Measurements from ENCODE around the gene TPRA1.

TPRA1 gene

DNA sequence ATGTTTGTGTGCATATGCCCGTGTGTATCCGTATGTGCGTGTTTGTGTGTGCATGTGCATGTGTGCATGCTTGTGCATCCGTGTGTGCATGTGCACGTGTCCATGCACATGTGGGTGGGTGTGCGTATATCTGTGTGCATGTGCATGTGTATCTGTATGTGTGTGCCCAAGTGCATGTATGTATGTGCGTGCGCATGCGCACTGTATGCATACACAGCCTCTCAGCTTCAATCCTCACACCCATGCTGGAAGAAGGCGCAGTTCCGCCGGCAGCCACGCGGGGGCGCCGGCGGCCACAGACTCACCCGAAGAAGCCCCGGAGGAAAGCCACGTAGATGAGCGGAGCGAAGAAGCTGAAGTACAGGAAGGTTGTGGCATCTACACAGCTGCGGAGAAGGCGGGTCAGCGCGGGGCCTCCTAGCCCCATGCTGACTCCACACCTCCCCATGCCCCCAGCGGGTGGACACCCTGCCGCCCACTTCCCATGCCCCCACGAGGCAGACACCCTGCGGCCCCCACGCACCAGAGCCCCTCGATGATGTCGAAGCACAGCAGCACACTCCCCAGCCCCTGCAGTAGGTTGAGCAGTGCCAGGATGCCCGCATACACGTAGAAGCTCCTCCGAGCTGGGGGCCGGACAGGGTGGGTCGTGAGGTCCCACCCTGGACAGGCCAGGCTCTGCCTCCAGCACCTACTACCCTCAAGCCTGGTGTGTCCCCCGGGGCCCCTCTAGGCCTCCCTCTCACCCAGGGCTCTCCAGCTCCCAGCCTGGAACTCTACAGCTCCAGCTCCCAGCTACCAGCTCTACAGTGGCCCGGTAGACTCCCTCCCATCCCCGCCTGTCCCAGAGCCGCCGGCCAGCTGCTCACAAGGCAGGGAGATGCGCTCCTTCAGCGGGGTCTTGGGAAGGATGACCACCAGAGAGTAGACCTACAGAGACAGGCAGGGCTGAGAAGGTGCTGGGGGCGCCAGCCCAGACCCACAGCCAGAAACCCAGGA is 15.4 kb downstream of the TPRA1 start:
- Histone ChIP-seq H3K4me1 (peaks cover 17% of the 10 kb centered on the region), H3K4me3 (ENCODE audit: low read depth, low read length) (no peak overlapping the region), H3K4me2 (ENCODE audit: low read length) (no peak overlapping the region), H3K9ac (no peak overlapping the region), H2AFZ (peak overlapping the region; percentile 47), H3K27me3 (ENCODE audit: control insufficient read depth, insufficient read depth, low read length) (no peaks in the 10 kb centered on the region), H3K9me3 (ENCODE audit: control insufficient read depth, low read length) (no peaks in the 10 kb centered on the region), H3K27ac (no peak overlapping the region), H3K79me2 (no peaks in the 10 kb centered on the region), H3K36me3 (ENCODE audit: control insufficient read depth, insufficient read depth, low read length) (no peaks in the 10 kb centered on the region)
- TF ChIP-seq, protein P1, sequence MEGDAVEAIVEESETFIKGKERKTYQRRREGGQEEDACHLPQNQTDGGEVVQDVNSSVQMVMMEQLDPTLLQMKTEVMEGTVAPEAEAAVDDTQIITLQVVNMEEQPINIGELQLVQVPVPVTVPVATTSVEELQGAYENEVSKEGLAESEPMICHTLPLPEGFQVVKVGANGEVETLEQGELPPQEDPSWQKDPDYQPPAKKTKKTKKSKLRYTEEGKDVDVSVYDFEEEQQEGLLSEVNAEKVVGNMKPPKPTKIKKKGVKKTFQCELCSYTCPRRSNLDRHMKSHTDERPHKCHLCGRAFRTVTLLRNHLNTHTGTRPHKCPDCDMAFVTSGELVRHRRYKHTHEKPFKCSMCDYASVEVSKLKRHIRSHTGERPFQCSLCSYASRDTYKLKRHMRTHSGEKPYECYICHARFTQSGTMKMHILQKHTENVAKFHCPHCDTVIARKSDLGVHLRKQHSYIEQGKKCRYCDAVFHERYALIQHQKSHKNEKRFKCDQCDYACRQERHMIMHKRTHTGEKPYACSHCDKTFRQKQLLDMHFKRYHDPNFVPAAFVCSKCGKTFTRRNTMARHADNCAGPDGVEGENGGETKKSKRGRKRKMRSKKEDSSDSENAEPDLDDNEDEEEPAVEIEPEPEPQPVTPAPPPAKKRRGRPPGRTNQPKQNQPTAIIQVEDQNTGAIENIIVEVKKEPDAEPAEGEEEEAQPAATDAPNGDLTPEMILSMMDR (IDR thresholded peaks at IDR 0.05), result peak; percentile 99

DNA sequence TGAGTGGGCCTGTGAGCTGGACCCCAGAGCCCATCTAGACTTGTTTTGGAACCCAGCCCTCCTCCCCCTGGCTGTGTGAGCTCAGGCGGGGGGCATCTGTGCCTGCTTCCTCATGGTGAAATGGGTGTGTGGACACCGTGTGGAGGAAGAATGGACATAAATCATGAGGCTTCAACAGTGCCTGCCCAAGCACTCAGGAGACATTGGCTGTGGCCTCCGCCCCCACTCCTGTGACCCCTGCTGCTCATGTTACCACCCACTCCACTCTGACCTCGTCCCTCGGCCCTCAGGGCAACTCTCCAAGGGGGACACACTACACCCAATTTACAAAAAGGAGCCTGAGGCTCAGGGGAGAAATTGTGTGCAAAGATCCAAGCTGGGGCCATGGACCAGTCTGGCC is 16.6 kb downstream of the TPRA1 start:
- H3K9ac ChIP-seq, result no peak overlapping the region
- H3K4me1 ChIP-seq, result peaks cover 17% of the 10 kb centered on the region
- no peak overlapping the region for H2AFZ ChIP-seq
- no peak overlapping the region for H3K4me2 ChIP-seq (ENCODE audit: low read length)
- H3K4me3 ChIP-seq (ENCODE audit: low read depth, low read length), result no peak overlapping the region
- H3K79me2 ChIP-seq, result no peaks in the 10 kb centered on the region
- H3K36me3 ChIP-seq (ENCODE audit: control insufficient read depth, insufficient read depth, low read length), result no peaks in the 10 kb centered on the region
- H3K27me3 ChIP-seq (ENCODE audit: control insufficient read depth, insufficient read depth, low read length), result no peaks in the 10 kb centered on the region
- TF ChIP-seq, protein P1 (IDR thresholded peaks at IDR 0.05), result no peak
- no peaks in the 10 kb centered on the region for H3K9me3 ChIP-seq (ENCODE audit: control insufficient read depth, low read length)
- no peak overlapping the region for H3K27ac ChIP-seq

DNA sequence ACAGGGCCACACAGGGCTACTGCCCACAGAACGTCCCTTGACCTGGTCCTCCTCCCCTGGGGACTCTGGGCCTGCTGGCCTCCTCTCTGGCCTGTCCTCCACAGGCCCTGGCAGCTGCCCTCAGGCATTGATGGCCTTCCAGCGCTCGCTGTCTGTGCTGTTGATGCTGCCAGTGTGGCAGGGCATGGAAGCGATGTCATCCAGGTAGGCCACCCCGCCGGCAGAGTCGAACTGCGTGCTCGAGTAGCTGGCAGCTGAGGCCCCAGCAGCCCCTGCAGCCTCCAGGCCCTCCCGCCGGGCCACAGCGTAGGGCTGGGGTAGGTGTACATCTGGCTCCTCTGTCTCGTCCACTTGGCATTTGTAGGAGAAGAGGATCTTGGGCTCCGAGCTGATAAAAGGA is 17.1 kb downstream of the TPRA1 start:
- Histone ChIP-seq H3K9me3 (ENCODE audit: control insufficient read depth, low read length) (no peaks in the 10 kb centered on the region), H3K9ac (no peak overlapping the region), H3K4me1 (peaks cover 17% of the 10 kb centered on the region), H3K27ac (no peak overlapping the region), H3K36me3 (ENCODE audit: control insufficient read depth, insufficient read depth, low read length) (no peaks in the 10 kb centered on the region), H3K79me2 (no peaks in the 10 kb centered on the region), H3K27me3 (ENCODE audit: control insufficient read depth, insufficient read depth, low read length) (no peaks in the 10 kb centered on the region), H2AFZ (no peak overlapping the region), H3K4me2 (ENCODE audit: low read length) (no peak overlapping the region), H3K4me3 (ENCODE audit: low read depth, low read length) (no peak overlapping the region)
- TF ChIP-seq, protein P1 (IDR thresholded peaks at IDR 0.05), result no peak

DNA sequence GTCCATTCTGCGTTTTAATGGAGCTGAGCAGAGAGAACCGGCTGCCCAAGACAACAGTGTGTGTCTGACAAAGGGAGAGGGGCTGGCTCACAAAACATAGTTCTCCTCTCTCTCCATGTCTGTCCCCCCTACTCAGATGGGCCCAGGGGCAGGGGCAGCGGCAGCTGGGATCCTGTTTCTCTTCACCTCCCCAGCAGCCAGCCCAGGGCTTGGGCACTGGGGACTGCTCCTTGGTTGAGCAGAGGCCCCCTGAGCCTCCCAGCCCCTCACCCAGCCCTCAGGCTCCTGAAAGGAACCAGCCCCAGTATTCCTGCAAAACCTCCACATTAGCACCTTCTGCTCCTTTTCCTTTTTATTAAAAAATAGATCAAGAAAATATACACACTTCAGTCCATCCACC is 17.8 kb downstream of the TPRA1 start:
- no peak overlapping the region for H3K27ac ChIP-seq
- H2AFZ ChIP-seq, result no peak overlapping the region

More for the DNA sequence above, 17.8 kb downstream of the TPRA1 start:
- Histone ChIP-seq H3K27me3 (ENCODE audit: control insufficient read depth, insufficient read depth, low read length) (no peaks in the 10 kb centered on the region), H3K4me2 (ENCODE audit: low read length) (no peak overlapping the region), H3K9ac (no peak overlapping the region), H3K79me2 (no peaks in the 10 kb centered on the region), H3K4me3 (ENCODE audit: low read depth, low read length) (no peak overlapping the region), H3K4me1 (peaks cover 11% of the 10 kb centered on the region), H3K36me3 (ENCODE audit: control insufficient read depth, insufficient read depth, low read length) (no peaks in the 10 kb centered on the region), H3K9me3 (ENCODE audit: control insufficient read depth, low read length) (no peaks in the 10 kb centered on the region)
- TF ChIP-seq, protein P1 (IDR thresholded peaks at IDR 0.05), result no peak
